ENCODE measurements around the gene ZNRF2. TPM values are rescaled to one million over a fixed set of nuclear protein-coding genes. Genes with fewer than 3 reads are reported as not detected.

ZNRF2 gene
- total RNA-seq, 2 experiments from 2014 or later: 20.4 to 23.6 TPM

GRCh38 chr7:30413864-30414263, 129.5 kb downstream of the ZNRF2 start:
- no peaks in the 10 kb centered on the region for H3K36me3 Mint-ChIP-seq (ENCODE audit: low read depth)
- Histone ChIP-seq H3K4me3 (ENCODE audit: low read length) (no peak overlapping the region), H3K9me3 (ENCODE audit: control insufficient read depth in 1 of 2, insufficient read depth in 1 of 2, low read length in 2 of 2) (peaks cover 0 to 4% of the 10 kb centered on the region in 2 experiments), H3K36me3 (ENCODE audit: insufficient read depth, low read length) (no peaks in the 10 kb centered on the region), H3K27me3 (ENCODE audit: control insufficient read depth in 1 of 2, insufficient read depth in 2 of 2, low read length in 2 of 2) (no peaks in the 10 kb centered on the region), H3K27ac (ENCODE audit: low read depth in 1 of 2, low read length in 2 of 2) (no peak overlapping the region), H3K4me1 (ENCODE audit: insufficient read depth, low read length) (no peaks in the 10 kb centered on the region)
- no peaks in the 10 kb centered on the region for H3K4me1 Mint-ChIP-seq (ENCODE audit: low read depth)
- H3K9me3 Mint-ChIP-seq: peaks cover 5% of the 10 kb centered on the region
- DNase-seq (no peak), ATAC-seq (ENCODE audit: poor library complexity) (no peak)
- intact Hi-C loops (cut with DNase I, micrococcal nuclease): loop anchor here in 1 of 2 experiments (2.0 to 5.0 kb wide), 2 partner anchors 137 to 252 kb away; no protein-coding TSS in a partner anchor
- H3K4me3 Mint-ChIP-seq: no peak overlapping the region
- H3K27me3 Mint-ChIP-seq: no peaks in the 10 kb centered on the region
- POLR2A ChIA-PET: no interaction called here
- CTCF ChIA-PET: no interaction called here
- TF ChIP-seq CTCF (IDR thresholded peaks at IDR 0.05): no peak
- no peak overlapping the region for H3K27ac Mint-ChIP-seq

Small RNAs within 50 kb of the gene (microRNA-seq; reads per million reads assigned to microRNA genes)
- gene MIR550A1 (ENCODE audit: borderline microRNAs expressed, borderline replicate concordance) (not detected), gene MIR550B1 (ENCODE audit: borderline microRNAs expressed, borderline replicate concordance) (not detected)

Other genes starting within 250 kb of the ZNRF2 start
- gene MTURN, start 149.6 kb upstream of the ZNRF2 start, total RNA-seq: 10 to 100 TPM; 38.4 to 38.9 TPM
- gene NOD1, start 194.2 kb downstream of the ZNRF2 start, total RNA-seq: 10 to 100 TPM; 11.6 to 12.6 TPM
- gene GGCT, start 220.2 kb downstream of the ZNRF2 start, total RNA-seq: 1 to 10 TPM; 6.3 to 6.6 TPM

Measured in CD4-positive, alpha-beta T cell (primary cell).